GOT3 (cell line): ENCODE measurements around the gene ZNF133.

Source experiments
- DNase-seq: peaks from one replicate; lab custom pipeline; 2025; ENCODE audit warnings: mixed read lengths; lab: John Stamatoyannopoulos, UW

The ZNF133 gene

GRCh38 chr20:18362916-18363315 is 74.6 kb downstream of the ZNF133 start:
- no peak for DNase-seq

DNA sequence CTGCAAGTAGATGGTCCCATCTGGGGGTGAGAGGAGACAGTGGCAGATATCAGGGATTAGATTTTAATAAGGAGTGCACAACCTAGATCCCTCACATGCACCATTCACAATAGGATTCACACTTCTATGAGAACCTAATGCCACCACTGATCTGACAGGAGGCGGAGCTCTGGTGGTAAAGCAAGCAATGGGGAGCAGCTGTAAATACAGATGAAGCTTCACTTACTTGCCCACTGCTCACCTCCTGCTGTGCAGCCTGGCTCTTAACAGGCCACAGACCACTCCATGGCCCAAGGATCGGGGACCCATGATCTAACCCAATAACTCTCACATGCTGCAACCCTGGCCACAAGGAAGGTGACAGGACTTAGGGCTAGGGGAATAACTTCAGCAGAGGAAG is 75.4 kb downstream of the ZNF133 start:
- DNase-seq = no peak

- no peak for DNase-seq
These were observed 76.4 kb downstream of the ZNF133 start for GRCh38 chr20:18364768-18365167.
